ENCODE measurements around the gene KLK1.

Gene KLK1

DNA sequence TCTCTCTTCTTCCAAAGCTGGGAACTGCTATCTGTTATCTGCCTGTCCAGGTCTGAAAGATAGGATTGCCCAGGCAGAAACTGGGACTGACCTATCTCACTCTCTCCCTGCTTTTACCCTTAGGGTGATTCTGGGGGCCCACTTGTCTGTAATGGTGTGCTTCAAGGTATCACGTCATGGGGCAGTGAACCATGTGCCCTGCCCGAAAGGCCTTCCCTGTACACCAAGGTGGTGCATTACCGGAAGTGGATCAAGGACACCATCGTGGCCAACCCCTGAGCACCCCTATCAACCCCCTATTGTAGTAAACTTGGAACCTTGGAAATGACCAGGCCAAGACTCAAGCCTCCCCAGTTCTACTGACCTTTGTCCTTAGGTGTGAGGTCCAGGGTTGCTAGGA is 36.3 kb upstream of the KLK1 start:
- DNase-seq (ENCODE audit: low read depth) = no peak
- TF ChIP-seq, protein P1, sequence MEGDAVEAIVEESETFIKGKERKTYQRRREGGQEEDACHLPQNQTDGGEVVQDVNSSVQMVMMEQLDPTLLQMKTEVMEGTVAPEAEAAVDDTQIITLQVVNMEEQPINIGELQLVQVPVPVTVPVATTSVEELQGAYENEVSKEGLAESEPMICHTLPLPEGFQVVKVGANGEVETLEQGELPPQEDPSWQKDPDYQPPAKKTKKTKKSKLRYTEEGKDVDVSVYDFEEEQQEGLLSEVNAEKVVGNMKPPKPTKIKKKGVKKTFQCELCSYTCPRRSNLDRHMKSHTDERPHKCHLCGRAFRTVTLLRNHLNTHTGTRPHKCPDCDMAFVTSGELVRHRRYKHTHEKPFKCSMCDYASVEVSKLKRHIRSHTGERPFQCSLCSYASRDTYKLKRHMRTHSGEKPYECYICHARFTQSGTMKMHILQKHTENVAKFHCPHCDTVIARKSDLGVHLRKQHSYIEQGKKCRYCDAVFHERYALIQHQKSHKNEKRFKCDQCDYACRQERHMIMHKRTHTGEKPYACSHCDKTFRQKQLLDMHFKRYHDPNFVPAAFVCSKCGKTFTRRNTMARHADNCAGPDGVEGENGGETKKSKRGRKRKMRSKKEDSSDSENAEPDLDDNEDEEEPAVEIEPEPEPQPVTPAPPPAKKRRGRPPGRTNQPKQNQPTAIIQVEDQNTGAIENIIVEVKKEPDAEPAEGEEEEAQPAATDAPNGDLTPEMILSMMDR (conservative IDR thresholded peaks at IDR 0.05; ENCODE audit: low read depth, low read length) = no peak
- no peak overlapping the region for H3K4me3 ChIP-seq (ENCODE audit: low read depth, low read length)

DNA sequence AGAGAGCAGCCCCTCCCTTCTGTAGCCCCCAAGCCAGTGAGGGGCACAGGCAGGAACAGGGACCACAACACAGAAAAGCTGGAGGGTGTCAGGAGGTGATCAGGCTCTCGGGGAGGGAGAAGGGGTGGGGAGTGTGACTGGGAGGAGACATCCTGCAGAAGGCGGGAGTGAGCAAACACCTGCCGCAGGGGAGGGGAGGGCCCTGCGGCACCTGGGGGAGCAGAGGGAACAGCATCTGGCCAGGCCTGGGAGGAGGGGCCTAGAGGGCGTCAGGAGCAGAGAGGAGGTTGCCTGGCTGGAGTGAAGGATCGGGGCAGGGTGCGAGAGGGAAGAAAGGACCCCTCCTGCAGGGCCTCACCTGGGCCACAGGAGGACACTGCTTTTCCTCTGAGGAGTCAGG is 35.3 kb upstream of the KLK1 start:
- no peak overlapping the region for H3K4me3 ChIP-seq (ENCODE audit: low read depth, low read length)
- TF ChIP-seq, protein P1 (conservative IDR thresholded peaks at IDR 0.05; ENCODE audit: low read depth, low read length) = no peak
- DNase-seq (ENCODE audit: low read depth) = no peak

DNA sequence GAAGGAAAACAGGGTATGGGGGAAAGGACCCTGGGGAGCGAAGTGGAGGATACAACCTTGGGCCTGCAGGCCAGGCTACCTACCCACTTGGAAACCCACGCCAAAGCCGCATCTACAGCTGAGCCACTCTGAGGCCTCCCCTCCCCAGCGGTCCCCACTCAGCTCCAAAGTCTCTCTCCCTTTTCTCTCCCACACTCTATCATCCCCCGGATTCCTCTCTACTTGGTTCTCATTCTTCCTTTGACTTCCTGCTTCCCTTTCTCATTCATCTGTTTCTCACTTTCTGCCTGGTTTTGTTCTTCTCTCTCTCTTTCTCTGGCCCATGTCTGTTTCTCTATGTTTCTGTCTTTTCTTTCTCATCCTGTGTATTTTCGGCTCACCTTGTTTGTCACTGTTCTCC is 33.8 kb upstream of the KLK1 start:
- H3K4me3 ChIP-seq (ENCODE audit: low read depth, low read length) = no peak overlapping the region
- DNase-seq (ENCODE audit: low read depth) = no peak
- TF ChIP-seq, protein P1 (conservative IDR thresholded peaks at IDR 0.05; ENCODE audit: low read depth, low read length) = no peak

DNA sequence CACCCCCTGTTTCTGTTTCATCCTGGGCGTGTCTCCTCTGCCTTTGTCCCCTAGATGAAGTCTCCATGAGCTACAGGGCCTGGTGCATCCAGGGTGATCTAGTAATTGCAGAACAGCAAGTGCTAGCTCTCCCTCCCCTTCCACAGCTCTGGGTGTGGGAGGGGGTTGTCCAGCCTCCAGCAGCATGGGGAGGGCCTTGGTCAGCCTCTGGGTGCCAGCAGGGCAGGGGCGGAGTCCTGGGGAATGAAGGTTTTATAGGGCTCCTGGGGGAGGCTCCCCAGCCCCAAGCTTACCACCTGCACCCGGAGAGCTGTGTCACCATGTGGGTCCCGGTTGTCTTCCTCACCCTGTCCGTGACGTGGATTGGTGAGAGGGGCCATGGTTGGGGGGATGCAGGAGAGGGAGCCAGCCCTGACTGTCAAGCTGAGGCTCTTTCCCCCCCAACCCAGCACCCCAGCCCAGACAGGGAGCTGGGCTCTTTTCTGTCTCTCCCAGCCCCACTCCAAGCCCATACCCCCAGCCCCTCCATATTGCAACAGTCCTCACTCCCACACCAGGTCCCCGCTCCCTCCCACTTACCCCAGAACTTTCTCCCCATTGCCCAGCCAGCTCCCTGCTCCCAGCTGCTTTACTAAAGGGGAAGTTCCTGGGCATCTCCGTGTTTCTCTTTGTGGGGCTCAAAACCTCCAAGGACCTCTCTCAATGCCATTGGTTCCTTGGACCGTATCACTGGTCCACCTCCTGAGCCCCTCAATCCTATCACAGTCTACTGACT is 31.2 kb upstream of the KLK1 start, which contains the start of gene KLK3:
TSS of gene KLK3 (plus strand) at position 280 of the 775 bp plus-strand sequence. CDS start at position 321, 41 bp downstream.
- no peak for DNase-seq (ENCODE audit: low read depth)
- TF ChIP-seq, protein P1 (conservative IDR thresholded peaks at IDR 0.05; ENCODE audit: low read depth, low read length) = no peak
- no peak within 1 kb of the TSS for H3K4me3 ChIP-seq (ENCODE audit: low read depth, low read length)

DNA sequence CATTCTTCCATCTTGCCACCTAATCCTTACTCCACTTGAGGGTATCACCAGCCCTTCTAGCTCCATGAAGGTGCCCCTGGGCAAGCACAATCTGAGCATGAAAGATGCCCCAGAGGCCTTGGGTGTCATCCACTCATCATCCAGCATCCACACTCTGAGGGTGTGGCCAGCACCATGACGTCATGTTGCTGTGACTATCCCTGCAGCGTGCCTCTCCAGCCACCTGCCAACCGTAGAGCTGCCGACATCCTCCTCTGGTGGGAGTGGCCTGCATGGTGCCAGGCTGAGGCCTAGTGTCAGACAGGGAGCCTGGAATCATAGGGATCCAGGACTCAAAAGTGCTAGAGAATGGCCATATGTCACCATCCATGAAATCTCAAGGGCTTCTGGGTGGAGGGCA is 28.0 kb upstream of the KLK1 start:
- TF ChIP-seq, protein P1 (conservative IDR thresholded peaks at IDR 0.05; ENCODE audit: low read depth, low read length) = no peak
- H3K4me3 ChIP-seq (ENCODE audit: low read depth, low read length) = no peak overlapping the region
- no peak for DNase-seq (ENCODE audit: low read depth)

DNA sequence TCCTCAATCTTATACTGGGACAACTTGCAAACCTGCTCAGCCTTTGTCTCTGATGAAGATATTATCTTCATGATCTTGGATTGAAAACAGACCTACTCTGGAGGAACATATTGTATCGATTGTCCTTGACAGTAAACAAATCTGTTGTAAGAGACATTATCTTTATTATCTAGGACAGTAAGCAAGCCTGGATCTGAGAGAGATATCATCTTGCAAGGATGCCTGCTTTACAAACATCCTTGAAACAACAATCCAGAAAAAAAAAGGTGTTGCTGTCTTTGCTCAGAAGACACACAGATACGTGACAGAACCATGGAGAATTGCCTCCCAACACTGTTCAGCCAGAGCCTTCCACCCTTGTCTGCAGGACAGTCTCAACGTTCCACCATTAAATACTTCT is 27.2 kb upstream of the KLK1 start:
- DNase-seq (ENCODE audit: low read depth) = no peak
- H3K4me3 ChIP-seq (ENCODE audit: low read depth, low read length) = no peak overlapping the region
- TF ChIP-seq, protein P1 (conservative IDR thresholded peaks at IDR 0.05; ENCODE audit: low read depth, low read length) = no peak

Data from choroid plexus epithelial cell (primary cell).